ENCODE data around the gene CCDC178.

DNA sequence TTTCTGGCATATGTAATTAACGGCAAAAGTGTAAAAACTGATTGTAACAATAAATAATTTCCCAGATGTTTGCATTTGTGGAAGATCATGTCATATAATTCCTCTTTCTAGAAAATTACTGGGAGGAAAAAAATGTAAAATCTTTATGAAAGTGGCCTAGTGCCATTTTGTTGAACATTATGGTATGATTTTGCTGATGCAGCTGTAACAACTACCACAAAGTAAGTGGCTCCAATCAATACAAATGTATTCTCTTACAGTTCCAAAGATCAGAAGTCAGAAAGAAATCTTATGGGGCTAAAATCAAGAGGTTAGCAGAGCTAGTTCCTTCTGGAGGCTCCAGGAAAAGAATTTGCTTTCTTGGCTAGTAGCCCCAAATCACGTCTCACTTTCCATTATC is 281.4 kb downstream of the CCDC178 start:
- TF ChIP-seq, protein P1, sequence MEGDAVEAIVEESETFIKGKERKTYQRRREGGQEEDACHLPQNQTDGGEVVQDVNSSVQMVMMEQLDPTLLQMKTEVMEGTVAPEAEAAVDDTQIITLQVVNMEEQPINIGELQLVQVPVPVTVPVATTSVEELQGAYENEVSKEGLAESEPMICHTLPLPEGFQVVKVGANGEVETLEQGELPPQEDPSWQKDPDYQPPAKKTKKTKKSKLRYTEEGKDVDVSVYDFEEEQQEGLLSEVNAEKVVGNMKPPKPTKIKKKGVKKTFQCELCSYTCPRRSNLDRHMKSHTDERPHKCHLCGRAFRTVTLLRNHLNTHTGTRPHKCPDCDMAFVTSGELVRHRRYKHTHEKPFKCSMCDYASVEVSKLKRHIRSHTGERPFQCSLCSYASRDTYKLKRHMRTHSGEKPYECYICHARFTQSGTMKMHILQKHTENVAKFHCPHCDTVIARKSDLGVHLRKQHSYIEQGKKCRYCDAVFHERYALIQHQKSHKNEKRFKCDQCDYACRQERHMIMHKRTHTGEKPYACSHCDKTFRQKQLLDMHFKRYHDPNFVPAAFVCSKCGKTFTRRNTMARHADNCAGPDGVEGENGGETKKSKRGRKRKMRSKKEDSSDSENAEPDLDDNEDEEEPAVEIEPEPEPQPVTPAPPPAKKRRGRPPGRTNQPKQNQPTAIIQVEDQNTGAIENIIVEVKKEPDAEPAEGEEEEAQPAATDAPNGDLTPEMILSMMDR (IDR thresholded peaks at IDR 0.05): no peak
- TF ChIP-seq POLR2A (IDR thresholded peaks at IDR 0.05): no peak

All from adrenal gland (tissue), 5 donors.